GM23338 (cell line): ENCODE results near the gene DMBT1. TPM values are rescaled to one million over a fixed set of nuclear protein-coding genes. Genes with fewer than 3 reads are reported as not detected.

ENCODE experiments used
- ATAC-seq: fragments of 200-7000 bp; cut with Tn5 transposase; 3 replicates; pipeline ENCODE4 v1.9.1; 2020
- DNase-seq: peaks from one replicate; pipeline ENCODE4 v3.0.0-alpha.2; 2015; ENCODE audit warnings: low spot score
- H2AFZ ChIP-seq: fragments of 200-600 bp; sonication (generic); 2 replicates; pipeline ENCODE4 v1.8.0; 2016; ENCODE audit warnings: antibody characterized with exemption, mild to moderate bottlenecking, moderate library complexity
- H3F3A ChIP-seq: fragments of 200-600 bp; sonication (generic); replicated peaks from 2 replicates; pipeline ENCODE4 v1.8.0; 2017; ENCODE audit warnings: antibody characterized with exemption, mixed run types, low read depth
- H3K27ac ChIP-seq: fragments of 200-600 bp; sonication (generic); 2 replicates; pipeline ENCODE4 v1.6.1; 2016; ENCODE audit warnings: low read depth
- H3K27me3 ChIP-seq: fragments of 200-600 bp; sonication (generic); 2 replicates; pipeline ENCODE4 v1.8.0; 2016; ENCODE audit warnings: mild to moderate bottlenecking, mixed run types, moderate library complexity; ENCODE audit not compliant: insufficient read depth
- H3K36me3 ChIP-seq: fragments of 200-600 bp; sonication (generic); 2 replicates; pipeline ENCODE4 v1.8.0; 2016; ENCODE audit warnings: mild to moderate bottlenecking; ENCODE audit not compliant: insufficient read depth
- H3K4me1 ChIP-seq: fragments of 200-600 bp; sonication (generic); 2 replicates; pipeline ENCODE4 v1.8.0; 2016; ENCODE audit warnings: mild to moderate bottlenecking, moderate library complexity; ENCODE audit not compliant: insufficient read depth
- H3K4me2 ChIP-seq: fragments of 200-600 bp; sonication (generic); 2 replicates; pipeline ENCODE4 v1.7.1; 2017; ENCODE audit warnings: mixed run types
- H3K4me3 ChIP-seq: fragments of 200-600 bp; sonication (generic); 2 replicates; pipeline ENCODE4 v1.6.1; 2016; ENCODE audit warnings: mixed run types
- H3K79me2 ChIP-seq: fragments of 200-600 bp; sonication (generic); replicated peaks from 2 replicates; pipeline ENCODE4 v1.8.0; 2017; ENCODE audit warnings: mild to moderate bottlenecking; ENCODE audit not compliant: insufficient read depth
- H3K9me2 ChIP-seq: fragments of 200-600 bp; sonication (generic); 2 replicates; pipeline ENCODE4 v1.8.0; 2017; ENCODE audit not compliant: insufficient read depth
- H4K20me1 ChIP-seq: fragments of 200-600 bp; sonication (generic); replicated peaks from 2 replicates; pipeline ENCODE4 v1.8.0; 2017; ENCODE audit warnings: mild to moderate bottlenecking; ENCODE audit not compliant: insufficient read depth
- H3K27ac Mint-ChIP-seq: 2 replicates; pipeline ENCODE4 v1.8.0; 2020; ENCODE audit warnings: inconsistent platforms, mild to moderate bottlenecking, moderate library complexity, mixed read lengths
- H3K27me3 Mint-ChIP-seq: 3 replicates; pipeline ENCODE4 v1.8.0; 2022; ENCODE audit warnings: low read depth, mild to moderate bottlenecking, moderate library complexity, mixed read lengths, inconsistent platforms; ENCODE audit not compliant: insufficient read depth, poor library complexity
- H3K36me3 Mint-ChIP-seq: 3 replicates; pipeline ENCODE4 v1.8.0; 2021; ENCODE audit warnings: low read depth, mild to moderate bottlenecking, inconsistent platforms, moderate library complexity, mixed read lengths
- H3K4me1 Mint-ChIP-seq: 3 replicates; pipeline ENCODE4 v1.8.0; 2020; ENCODE audit warnings: mild to moderate bottlenecking, inconsistent platforms, mixed read lengths
- H3K4me3 Mint-ChIP-seq: 3 replicates; pipeline ENCODE4 v1.8.0; 2021; ENCODE audit warnings: moderate library complexity, mild to moderate bottlenecking, inconsistent platforms, mixed read lengths
- H3K9me3 Mint-ChIP-seq: 3 replicates; pipeline ENCODE4 v1.8.0; 2020; ENCODE audit warnings: moderate library complexity, mild to moderate bottlenecking, inconsistent platforms, mixed read lengths
- CREB1 ChIP-seq: fragments of 250-450 bp; sonication (Bioruptor Pico); IDR thresholded peaks from 2 replicates; pipeline ENCODE4 v1.5.0; 2020; ENCODE audit warnings: low read depth, mild to moderate bottlenecking, moderate library complexity
- CTCF ChIP-seq, 2 experiments: fragments of 200-600 bp in 1 of 2; sonication (generic) in 1 of 2; conservative IDR thresholded peaks; 2 replicates each; pipeline versions ENCODE4 v1.5.1 to v1.6.1; 2016 to 2017; ENCODE audit warnings: antibody characterized with exemption in 2 of 2, low read depth in 2 of 2, mild to moderate bottlenecking in 2 of 2, moderate library complexity in 1 of 2
- ETS1 ChIP-seq: IDR thresholded peaks from 2 replicates; pipeline ENCODE4 v1.6.1; 2016; ENCODE audit warnings: antibody characterized with exemption
- EZH2phosphoT487 ChIP-seq: fragments of 200-600 bp; sonication (generic); IDR thresholded peaks from one replicate; pipeline ENCODE4 v1.8.1; 2018; ENCODE audit warnings: antibody characterized with exemption; ENCODE audit not compliant: unreplicated experiment
- JUNB ChIP-seq: IDR thresholded peaks from one replicate; pipeline ENCODE4 v1.6.1; 2016; ENCODE audit warnings: antibody characterized with exemption; ENCODE audit not compliant: unreplicated experiment
- POLR2AphosphoS5 ChIP-seq: IDR thresholded peaks from 2 replicates; pipeline ENCODE4 v1.6.1; 2016; ENCODE audit warnings: antibody characterized with exemption, low read depth
- REST ChIP-seq: IDR thresholded peaks from one replicate; pipeline ENCODE4 v1.6.1; 2018; ENCODE audit warnings: antibody characterized with exemption; ENCODE audit not compliant: unreplicated experiment
- STAT1 ChIP-seq: IDR thresholded peaks from one replicate; pipeline ENCODE4 v1.6.1; 2016; ENCODE audit warnings: antibody characterized with exemption; ENCODE audit not compliant: unreplicated experiment
- ZNF114 ChIP-seq: fragments of 250-450 bp; sonication (Bioruptor Pico); IDR thresholded peaks from 2 replicates; pipeline ENCODE4 v1.5.0; 2020; ENCODE audit warnings: mild to moderate bottlenecking, moderate library complexity
- ZNF331 ChIP-seq: fragments of 250-450 bp; sonication (Bioruptor Pico); IDR thresholded peaks from 2 replicates; pipeline ENCODE4 v1.5.0; 2020; ENCODE audit warnings: low read depth, mild to moderate bottlenecking, moderate library complexity
- polyA plus RNA-seq: library from polyadenylated mRNA; unstranded; fragments of >200 nt; fragmentation: Nextera tagmentation; extraction: Ambion mirVana; gene quantifications from 2 replicates; pipeline ENCODE4 v1.2.1, GENCODE V29; 2016
- total RNA-seq: library from RNA; depleted of rRNA; stranded (reverse); fragments of >200 nt; shearing (Covaris generic); gene quantifications from 2 replicates; pipeline ENCODE4 v1.2.3, GENCODE V29; 2014

The DMBT1 gene
- total and polyA plus RNA-seq, 2 experiments from 2014 or later, result 0.03 to 0.05 TPM

GRCh38 chr10:122531939-122532338 lies 28.6 kb upstream of the DMBT1 start (continued):
- TF ChIP-seq REST (no peak), ETS1 (no peak), ZNF331 (CRISPR knock-in tag) (no peak), ZNF114 (no peak), EZH2phosphoT487 (no peak), CTCF (conservative IDR thresholded peaks at IDR 0.05; ENCODE audit: low read depth in 2 of 2) (no peak), CREB1 (CRISPR knock-in tag) (no peak), JUNB (no peak)

GRCh38 chr10:122532601-122533296 lies 27.8 kb upstream of the DMBT1 start:
- no peaks in the 10 kb centered on the region for H3K4me1 Mint-ChIP-seq
- TF ChIP-seq ZNF331 (CRISPR knock-in tag), result no peak
- no peak for TF ChIP-seq POLR2AphosphoS5
- TF ChIP-seq STAT1, result no peak
- no peak for TF ChIP-seq EZH2phosphoT487
- TF ChIP-seq CTCF (conservative IDR thresholded peaks at IDR 0.05; ENCODE audit: low read depth in 2 of 2), result no peak

More at GRCh38 chr10:122532601-122533296, 27.8 kb upstream of the DMBT1 start:
- H3K36me3 ChIP-seq, result no peaks in the 10 kb centered on the region
- H3K9me3 Mint-ChIP-seq, result no peaks in the 10 kb centered on the region
- no peaks in the 10 kb centered on the region for H3K27me3 Mint-ChIP-seq
- no peak overlapping the region for H3K4me2 ChIP-seq
- no peaks in the 10 kb centered on the region for H3K27me3 ChIP-seq
- no peak overlapping the region for H3K27ac ChIP-seq
- ATAC-seq (no peak), DNase-seq (no peak)
- H3K27ac Mint-ChIP-seq, result no peak overlapping the region
- H3K9me2 ChIP-seq, result peaks cover 14% of the 10 kb centered on the region
- H3K4me1 ChIP-seq, result no peaks in the 10 kb centered on the region
- H2AFZ ChIP-seq, result no peak overlapping the region
- no peak overlapping the region for H3K4me3 Mint-ChIP-seq
- no peaks in the 10 kb centered on the region for H3K36me3 Mint-ChIP-seq
- H3F3A ChIP-seq, result no peaks in the 10 kb centered on the region
- no peaks in the 10 kb centered on the region for H3K79me2 ChIP-seq
- no peaks in the 10 kb centered on the region for H4K20me1 ChIP-seq
- H3K4me3 ChIP-seq, result no peak overlapping the region
